Lower leg skin (tissue), 4 donors: ENCODE data around the gene MS4A6E. TPM values are rescaled to one million over a fixed set of nuclear protein-coding genes. Genes with fewer than 3 reads are reported as not detected.
"Not testable (repeated sequence)": the region's sequence is repeated elsewhere in the genome, so short reads cannot be mapped to it uniquely, and the experiment has no call there.

Source experiments
- DNase-seq, 2 donors: peaks; one replicate each; pipeline ENCODE4 v3.0.0-alpha.2; 2019; ENCODE audit warnings: low spot score in 2 of 2
- H3K4me3 ChIP-seq: fragments of 200-600 bp; sonication (generic); 2 replicates; pipeline ENCODE4 v1.5.1; 2017; ENCODE audit warnings: mild to moderate bottlenecking, low read depth; ENCODE audit not compliant: poor library complexity, severe bottlenecking
- POLR2A ChIP-seq, 2 donors: fragments of 450-650 bp; IDR thresholded peaks; one replicate each; pipeline ENCODE4 v1.6.1; 2016 to 2017; ENCODE audit warnings: antibody characterized with exemption in 2 of 2, mild to moderate bottlenecking in 1 of 2, moderate library complexity in 1 of 2
- WGBS, 2 donors: methylation state at CpG; one replicate each; pipeline ENCODE4 v1.1.5; 2018; 5-methylcytosine and 5-hydroxymethylcytosine counted together
- intact Hi-C: fragments of 100-400 bp; cut with DNase I; formaldehyde crosslinking; loops from one replicate; pipeline ENCODE4 v1.15.0; 2023; ENCODE audit warnings: low total_unique reads
- total RNA-seq, 4 donors: library from RNA; depleted of rRNA; stranded (reverse); fragments of >200 nt; gene quantifications; one replicate each; pipeline ENCODE4 v1.1.0, GENCODE V29; 2016
- TF ChIP-seq, protein P1 (sequence below), 3 donors: fragments of 450-650 bp; IDR thresholded peaks; one replicate each; pipeline ENCODE4 v1.5.1; 2016; ENCODE audit warnings: antibody characterized with exemption in 3 of 3, mild to moderate bottlenecking in 3 of 3, moderate library complexity in 2 of 3

The MS4A6E gene, protein sequence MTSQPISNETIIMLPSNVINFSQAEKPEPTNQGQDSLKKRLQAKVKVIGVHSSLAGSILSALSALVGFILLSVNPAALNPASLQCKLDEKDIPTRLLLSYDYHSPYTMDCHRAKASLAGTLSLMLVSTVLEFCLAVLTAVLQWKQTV
- not detected for total RNA-seq

- 50 to 82% methylated on average over 1 of the region's 1 CpG for WGBS, 2 donors
- intact Hi-C loops = no loop called here
- no peak within 1 kb of the TSS for H3K4me3 ChIP-seq
- TF ChIP-seq POLR2A (IDR thresholded peaks at IDR 0.05) = no peak
- TF ChIP-seq, protein P1, sequence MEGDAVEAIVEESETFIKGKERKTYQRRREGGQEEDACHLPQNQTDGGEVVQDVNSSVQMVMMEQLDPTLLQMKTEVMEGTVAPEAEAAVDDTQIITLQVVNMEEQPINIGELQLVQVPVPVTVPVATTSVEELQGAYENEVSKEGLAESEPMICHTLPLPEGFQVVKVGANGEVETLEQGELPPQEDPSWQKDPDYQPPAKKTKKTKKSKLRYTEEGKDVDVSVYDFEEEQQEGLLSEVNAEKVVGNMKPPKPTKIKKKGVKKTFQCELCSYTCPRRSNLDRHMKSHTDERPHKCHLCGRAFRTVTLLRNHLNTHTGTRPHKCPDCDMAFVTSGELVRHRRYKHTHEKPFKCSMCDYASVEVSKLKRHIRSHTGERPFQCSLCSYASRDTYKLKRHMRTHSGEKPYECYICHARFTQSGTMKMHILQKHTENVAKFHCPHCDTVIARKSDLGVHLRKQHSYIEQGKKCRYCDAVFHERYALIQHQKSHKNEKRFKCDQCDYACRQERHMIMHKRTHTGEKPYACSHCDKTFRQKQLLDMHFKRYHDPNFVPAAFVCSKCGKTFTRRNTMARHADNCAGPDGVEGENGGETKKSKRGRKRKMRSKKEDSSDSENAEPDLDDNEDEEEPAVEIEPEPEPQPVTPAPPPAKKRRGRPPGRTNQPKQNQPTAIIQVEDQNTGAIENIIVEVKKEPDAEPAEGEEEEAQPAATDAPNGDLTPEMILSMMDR (IDR thresholded peaks at IDR 0.05) = no peak
- no peak for DNase-seq
These were observed at the start of gene MS4A6E for GRCh38 chr11:60326955-60327354. MS4A6E (plus strand) TSS chr11:60327255; CDS start chr11:60334896, 7,641 bp downstream.

- 80 to 81% methylated on average over 3 of the region's 3 CpGs for WGBS, 2 donors
- DNase-seq = peak in 1 of 2 donors; percentile 28
- H3K4me3 ChIP-seq = peak within 1 kb of the TSS; percentile 10
These were observed 46.6 kb upstream of the MS4A6E start, which contains the start of gene MS4A4A for GRCh38 chr11:60280412-60280811. MS4A4A (plus strand) TSS chr11:60280666; CDS start chr11:60280676, 10 bp downstream.

GRCh38 chr11:60281485-60281884, 45.6 kb upstream of the MS4A6E start:
- intact Hi-C loops = no loop called here
- peak overlapping the region; percentile 10 for H3K4me3 ChIP-seq
- TF ChIP-seq, protein P1 (IDR thresholded peaks at IDR 0.05) = no peak
- no peak for TF ChIP-seq POLR2A (IDR thresholded peaks at IDR 0.05)
- no peak for DNase-seq
- WGBS, 2 donors = 29 to 51% methylated on average over 2 of the region's 2 CpGs

More at GRCh38 chr11:60280412-60280811, 46.6 kb upstream of the MS4A6E start, which contains the start of gene MS4A4A:
- intact Hi-C loops = no loop called here
- TF ChIP-seq, protein P1 (IDR thresholded peaks at IDR 0.05) = no peak
- TF ChIP-seq POLR2A (IDR thresholded peaks at IDR 0.05) = no peak

DNA sequence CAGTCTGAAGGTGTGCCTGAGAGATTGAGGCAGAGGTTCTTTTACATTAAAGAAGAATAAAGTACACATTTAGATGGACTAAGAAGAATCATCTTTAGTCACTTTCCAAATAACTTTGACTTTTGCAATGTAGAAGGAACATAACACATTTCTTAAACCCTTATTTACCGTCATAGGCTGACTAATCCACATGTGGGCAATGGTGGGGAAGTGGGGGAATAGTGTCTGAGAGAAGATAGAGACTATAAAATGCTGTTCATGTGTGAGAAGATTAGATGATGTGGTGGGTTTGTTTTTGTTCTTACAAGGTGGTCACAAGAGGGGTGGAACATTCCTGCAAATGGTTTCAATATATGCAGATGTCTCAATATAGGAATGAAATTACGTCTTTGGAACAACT, 44.8 kb upstream of the MS4A6E start:
- TF ChIP-seq, protein P1 (IDR thresholded peaks at IDR 0.05) = no peak
- no peak for TF ChIP-seq POLR2A (IDR thresholded peaks at IDR 0.05)
- no peak overlapping the region for H3K4me3 ChIP-seq
- intact Hi-C loops = no loop called here
- 73 to 84% methylated on average over 2 of the region's 2 CpGs for WGBS, 2 donors
- DNase-seq = no peak

- DNase-seq, intact Hi-C loops, H3K4me3 ChIP-seq: not testable (repeated sequence)
- WGBS, 2 donors = 41 to 42% methylated on average over 7 of the region's 7 CpGs
These were observed 41.5 kb upstream of the MS4A6E start for GRCh38 chr11:60285411-60286126.

- intact Hi-C loops = no loop called here
- TF ChIP-seq, protein P1 (IDR thresholded peaks at IDR 0.05) = no peak
- no peak for TF ChIP-seq POLR2A (IDR thresholded peaks at IDR 0.05)
- H3K4me3 ChIP-seq = no peak overlapping the region
- DNase-seq = no peak
- WGBS, 2 donors = 92 to 100% methylated on average over 1 of the region's 1 CpG
These were observed 38.5 kb upstream of the MS4A6E start for GRCh38 chr11:60288531-60288930.
